Transverse colon (tissue), 4 donors: Measurements from ENCODE around the gene SPNS3. TPM values are rescaled to one million over a fixed set of nuclear protein-coding genes. Genes with fewer than 3 reads are reported as not detected.

Experiments
- DNase-seq: peaks from one replicate; pipeline ENCODE4 v3.0.0-alpha.2; 2019
- H3K27ac ChIP-seq, 4 donors: fragments of 200-600 bp; sonication (generic); 2 replicates each; pipeline ENCODE4 v1.5.1; 2016 to 2018; ENCODE audit warnings: inconsistent platforms in 4 of 4
- H3K27me3 ChIP-seq: fragments of 200-600 bp; sonication (generic); 2 replicates; pipeline ENCODE4 v1.5.1; 2017; ENCODE audit warnings: inconsistent platforms
- H3K36me3 ChIP-seq, 4 donors: fragments of 200-600 bp; sonication (generic); 2 replicates each; pipeline ENCODE4 v1.5.1; 2017 to 2019; ENCODE audit warnings: inconsistent platforms in 4 of 4
- H3K4me1 ChIP-seq, 4 donors: fragments of 200-600 bp; sonication (generic); 2 replicates each; pipeline ENCODE4 v1.5.1; 2017 to 2020; ENCODE audit warnings: inconsistent platforms in 4 of 4
- H3K4me3 ChIP-seq, 4 donors: fragments of 200-600 bp; sonication (generic); 1 replicate in 1 of 4; 2 replicates in 3 of 4; pipeline versions ENCODE4 v1.5.1 to v1.6.1; 2017 to 2019; ENCODE audit warnings: inconsistent platforms in 4 of 4
- H3K9me3 ChIP-seq, 2 donors: fragments of 200-600 bp; sonication (generic); 2 replicates each; pipeline ENCODE4 v1.5.1; 2017 to 2019; ENCODE audit warnings: inconsistent platforms in 2 of 2
- CTCF ChIP-seq, 5 experiments: fragments of 200-600 bp in 3 of 5; fragments of 450-650 bp in 2 of 5; sonication (generic) in 3 of 5; IDR thresholded peaks; 1 replicate in 2 of 5; 2 replicates in 3 of 5; pipeline ENCODE4 v1.5.1; 2016 to 2017; ENCODE audit warnings: antibody characterized with exemption in 5 of 5, inconsistent platforms in 3 of 5, mild to moderate bottlenecking in 2 of 5, moderate library complexity in 1 of 5
- EP300 ChIP-seq: sonication (generic); formaldehyde crosslinking; IDR thresholded peaks from one replicate; pipeline ENCODE4 v1.6.1; 2017; ENCODE audit warnings: antibody characterized with exemption, low read depth
- POLR2A ChIP-seq: fragments of 450-650 bp; IDR thresholded peaks from one replicate; pipeline ENCODE4 v1.6.1; 2016; ENCODE audit warnings: antibody characterized with exemption, mild to moderate bottlenecking, moderate library complexity
- POLR2AphosphoS5 ChIP-seq, 3 donors: sonication (generic); formaldehyde crosslinking; IDR thresholded peaks; one replicate each; pipeline ENCODE4 v1.6.1; 2016; ENCODE audit warnings: antibody characterized with exemption in 3 of 3
- WGBS, 2 donors: methylation state at CpG; one replicate each; pipeline ENCODE4 v1.1.5; 2018; ENCODE audit warnings: low coverage in 1 of 2; 5-methylcytosine and 5-hydroxymethylcytosine counted together
- in situ Hi-C, 4 donors: fragments of 200-750 bp; cut with MboI; loops; one replicate each; pipeline versions ENCODE4 v1.15.0 to v1.15.1; 2017; ENCODE audit warnings: low sequenced_read_pairs in 3 of 4, low pct_ligation_motif_present in 1 of 4, low pct_unique_long_range_greater_than_20kb in 1 of 4
- intact Hi-C: fragments of 100-400 bp; cut with DNase I; formaldehyde crosslinking; loops from one replicate; pipeline ENCODE4 v1.15.1; 2023; ENCODE audit warnings: low total_unique reads
- total RNA-seq, 4 donors: library from RNA; depleted of rRNA; stranded (reverse); fragments of >200 nt; gene quantifications; one replicate each; pipeline ENCODE4 v1.1.0, GENCODE V29; 2016

SPNS3 gene
- total RNA-seq, 4 donors from 2014 or later: not detected

DNA sequence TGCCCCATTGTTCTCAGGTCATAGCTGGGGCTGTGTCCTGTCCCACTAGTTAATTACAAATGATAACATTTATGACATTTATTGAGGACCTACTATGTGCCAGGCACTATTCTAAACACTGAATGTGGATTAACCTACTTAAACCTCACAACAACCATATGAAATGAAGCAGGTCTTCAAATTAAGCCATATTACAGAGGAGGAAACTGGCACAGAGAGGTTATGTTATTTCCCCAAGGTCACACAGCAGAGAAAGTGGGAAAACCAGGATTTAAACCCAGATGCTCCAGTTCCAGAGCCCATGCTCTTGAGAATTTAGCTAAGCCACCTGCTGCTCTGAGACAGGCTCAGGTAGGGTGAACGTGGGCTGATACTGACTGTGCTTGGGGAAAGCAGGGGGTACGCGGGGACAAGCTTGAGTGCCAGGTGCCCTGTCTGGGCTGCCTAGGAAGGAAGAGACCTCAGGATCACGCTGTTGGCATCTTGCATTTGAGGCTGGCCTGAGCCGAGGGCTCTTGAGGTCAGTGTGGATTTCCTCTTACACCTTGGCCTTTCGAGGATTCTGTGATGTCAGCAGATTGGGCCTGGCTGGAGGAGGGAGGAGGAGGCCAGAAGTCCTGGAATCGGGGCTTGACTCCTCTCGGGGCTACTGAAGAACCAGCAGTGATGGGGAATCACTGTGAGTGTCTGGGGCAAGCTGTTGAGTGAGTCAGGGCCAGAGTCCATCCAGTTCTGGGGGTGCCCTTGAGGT lies 73.8 kb downstream of the SPNS3 start:
- TF ChIP-seq POLR2A (no peak), POLR2AphosphoS5 (IDR thresholded peaks at IDR 0.05) (no peak), EP300 (no peak), CTCF (IDR thresholded peaks at IDR 0.05) (no peak)
- Histone ChIP-seq H3K36me3 (no peaks in the 10 kb centered on the region), H3K9me3 (no peaks in the 10 kb centered on the region), H3K4me3 (no peak overlapping the region), H3K27ac (no peak overlapping the region), H3K27me3 (peaks cover 12% of the 10 kb centered on the region), H3K4me1 (no peaks in the 10 kb centered on the region)
- in situ Hi-C loops (no loop called here), intact Hi-C loops (no loop called here)
- DNase-seq: no peak
- WGBS, 2 donors: 84 to 94% methylated on average over 5 to 8 of the region's 8 CpGs

- no peak for TF ChIP-seq CTCF (IDR thresholded peaks at IDR 0.05)
- TF ChIP-seq POLR2AphosphoS5 (IDR thresholded peaks at IDR 0.05): no peak
- TF ChIP-seq POLR2A: no peak
- no peak for TF ChIP-seq EP300
- Histone ChIP-seq H3K9me3 (no peaks in the 10 kb centered on the region), H3K36me3 (no peaks in the 10 kb centered on the region), H3K27me3 (peaks cover 6% of the 10 kb centered on the region), H3K4me3 (no peak overlapping the region), H3K27ac (no peak overlapping the region), H3K4me1 (no peaks in the 10 kb centered on the region)
- intact Hi-C loops: no loop called here
- DNase-seq: no peak
- 93 to 100% methylated on average over 1 to 3 of the region's 3 CpGs for WGBS, 2 donors
- in situ Hi-C loops: no loop called here
Measured at GRCh38 chr17:4508207-4508606, 74.5 kb downstream of the SPNS3 start.

DNA sequence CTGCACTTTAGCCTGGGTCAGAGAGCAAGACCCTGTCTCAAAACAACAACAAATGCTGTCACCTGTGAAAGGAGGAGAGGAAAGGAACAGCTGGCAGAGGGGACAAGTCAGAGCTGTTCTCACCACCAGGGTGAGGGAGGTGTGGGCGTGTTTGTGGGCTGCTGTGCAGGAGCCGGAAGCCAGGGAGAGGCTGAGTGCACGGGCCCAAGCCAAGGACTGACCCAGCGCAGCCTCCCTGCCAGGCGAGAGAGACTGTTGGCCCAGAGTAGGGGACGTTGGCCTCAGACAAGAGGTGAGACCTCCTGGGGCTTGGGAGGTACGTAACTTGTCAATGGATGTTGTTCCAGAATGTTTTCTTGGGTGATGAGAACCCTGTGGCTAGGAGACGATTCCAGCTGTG lies 75.7 kb downstream of the SPNS3 start:
- DNase-seq: no peak
- no peaks in the 10 kb centered on the region for H3K4me1 ChIP-seq
- peak overlapping the region in 2 of 4 donors; percentile 21 to 22 for H3K27ac ChIP-seq
- intact Hi-C loops: no loop called here
- in situ Hi-C loops: no loop called here
- no peaks in the 10 kb centered on the region for H3K36me3 ChIP-seq
- no peak for TF ChIP-seq EP300
- TF ChIP-seq CTCF (IDR thresholded peaks at IDR 0.05): no peak
- no peak for TF ChIP-seq POLR2A
- no peak for TF ChIP-seq POLR2AphosphoS5 (IDR thresholded peaks at IDR 0.05)
- H3K27me3 ChIP-seq: no peaks in the 10 kb centered on the region
- no peaks in the 10 kb centered on the region for H3K9me3 ChIP-seq
- 63% methylated on average over 8 of the region's 8 CpGs; no CpG with 5 or more reads in 1 of the 2 donors for WGBS, 2 donors
- no peak overlapping the region for H3K4me3 ChIP-seq

GRCh38 chr17:4509923-4510617 lies 76.3 kb downstream of the SPNS3 start:
- no peak for DNase-seq
- no peaks in the 10 kb centered on the region for H3K4me1 ChIP-seq
- no peaks in the 10 kb centered on the region for H3K9me3 ChIP-seq
- no peak for TF ChIP-seq POLR2AphosphoS5 (IDR thresholded peaks at IDR 0.05)
- no peaks in the 10 kb centered on the region for H3K36me3 ChIP-seq
- in situ Hi-C loops: no loop called here
- peak overlapping the region in 2 of 4 donors; percentile 21 to 22 for H3K27ac ChIP-seq
- no peak overlapping the region for H3K4me3 ChIP-seq
- no peaks in the 10 kb centered on the region for H3K27me3 ChIP-seq
- intact Hi-C loops: no loop called here
- 70 to 75% methylated on average over 2 to 21 of the region's 21 CpGs for WGBS, 2 donors
